Activated CD4-positive, alpha-beta memory T cell treated with anti-CD3 and anti-CD28 coated beads, Interleukin-2, amount 10 ng/mL, durations not matched to agents 7 days and 5 days (primary cell): ENCODE data around the gene CASKIN2. TPM values are rescaled to one million over a fixed set of nuclear protein-coding genes. Genes with fewer than 3 reads are reported as not detected.

Experiments used
- CTCF ChIA-PET: fragments of 350-600 bp; sonication (Branson Sonifier 250); formaldehyde crosslinking; loops from one replicate; lab custom pipeline; 2021; ENCODE audit warnings: antibody characterized with exemption, inconsistent platforms; lab: Charles Lee
- POLR2A ChIA-PET: fragments of 350-600 bp; sonication (Branson Sonifier 250); formaldehyde crosslinking; loops from one replicate; lab custom pipeline; 2021; ENCODE audit warnings: antibody characterized with exemption; lab: Charles Lee
- DNase-seq: peaks from one replicate; pipeline ENCODE4 v3.0.0-alpha.2; 2020
- H3K27ac Mint-ChIP-seq: one replicate; pipeline ENCODE4 v1.8.0; 2021; ENCODE audit warnings: mild to moderate bottlenecking, mixed read lengths
- H3K27me3 Mint-ChIP-seq: one replicate; pipeline ENCODE4 v1.8.0; 2021; ENCODE audit warnings: mixed read lengths
- H3K36me3 Mint-ChIP-seq: one replicate; pipeline ENCODE4 v1.8.0; 2021; ENCODE audit warnings: low read depth, mixed read lengths
- H3K4me1 Mint-ChIP-seq: one replicate; pipeline ENCODE4 v1.8.0; 2021; ENCODE audit warnings: mixed read lengths
- H3K4me3 Mint-ChIP-seq: one replicate; pipeline ENCODE4 v1.8.0; 2021; ENCODE audit warnings: mild to moderate bottlenecking, mixed read lengths
- H3K9me3 Mint-ChIP-seq: one replicate; pipeline ENCODE4 v1.8.0; 2021; ENCODE audit warnings: mixed read lengths
- total RNA-seq, 2 experiments: library from RNA; stranded (reverse); gene quantifications; one replicate each; pipeline ENCODE4 v1.2.3, GENCODE V29; 2021

CASKIN2 gene
- total RNA-seq, 2 experiments from 2014 or later = 1.5 to 1.9 TPM

DNA sequence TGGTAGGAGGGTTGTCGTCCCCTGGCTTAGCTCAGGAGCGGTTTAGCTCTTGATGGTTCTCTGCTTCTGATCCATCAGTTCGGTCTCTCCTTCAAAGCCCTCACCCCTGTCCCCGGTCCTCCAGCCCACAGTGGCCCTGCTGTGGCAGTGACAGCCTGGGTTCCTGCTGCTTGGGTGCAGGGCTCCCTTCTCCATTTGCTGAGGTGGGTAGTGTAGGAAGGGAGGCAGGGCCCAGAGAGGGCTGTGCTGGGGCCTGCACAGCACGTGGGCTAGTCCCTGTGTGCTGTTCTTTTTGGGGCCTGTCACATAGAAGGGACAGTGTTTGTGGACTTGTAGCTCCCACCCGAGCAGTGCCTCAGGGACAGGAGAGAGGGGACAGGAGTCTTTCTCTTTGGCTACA, 40.6 kb downstream of the CASKIN2 start:
- no peaks in the 10 kb centered on the region for H3K27me3 Mint-ChIP-seq
- no peak overlapping the region for H3K4me3 Mint-ChIP-seq
- DNase-seq = no peak
- CTCF ChIA-PET = no interaction called here
- no peaks in the 10 kb centered on the region for H3K9me3 Mint-ChIP-seq
- H3K4me1 Mint-ChIP-seq = no peaks in the 10 kb centered on the region
- POLR2A ChIA-PET = no interaction called here
- peaks cover 15% of the 10 kb centered on the region for H3K36me3 Mint-ChIP-seq
- no peak overlapping the region for H3K27ac Mint-ChIP-seq

GRCh38 chr17:75473246-75473645, 42.1 kb downstream of the CASKIN2 start:
- H3K4me1 Mint-ChIP-seq = no peaks in the 10 kb centered on the region
- DNase-seq = no peak
- no peak overlapping the region for H3K4me3 Mint-ChIP-seq
- CTCF ChIA-PET = no interaction called here
- H3K36me3 Mint-ChIP-seq = peaks cover 15% of the 10 kb centered on the region
- H3K27ac Mint-ChIP-seq = no peak overlapping the region
- POLR2A ChIA-PET = interaction anchor here (1.2 kb wide), 1 partner anchor 11 kb away, joined by 3 read pairs; no protein-coding TSS in a partner anchor
- no peaks in the 10 kb centered on the region for H3K27me3 Mint-ChIP-seq
- no peaks in the 10 kb centered on the region for H3K9me3 Mint-ChIP-seq

- Mint-ChIP-seq H3K27ac (no peak overlapping the region), H3K4me3 (no peak overlapping the region), H3K36me3 (peaks cover 15% of the 10 kb centered on the region), H3K27me3 (no peaks in the 10 kb centered on the region), H3K4me1 (no peaks in the 10 kb centered on the region), H3K9me3 (no peaks in the 10 kb centered on the region)
- ChIA-PET POLR2A (interaction anchor here (1.2 to 1.5 kb wide), 2 partner anchors 10 to 16 kb away, joined by 3 to 7 read pairs; partner anchors contain the start of gene TMEM94), CTCF (interaction anchor here (1.1 kb wide), 1 partner anchor 16 kb away, joined by 3 read pairs; the partner anchor contains the start of gene TMEM94)
- no peak for DNase-seq
Observed at GRCh38 chr17:75472119-75472518, 43.2 kb downstream of the CASKIN2 start.

DNA sequence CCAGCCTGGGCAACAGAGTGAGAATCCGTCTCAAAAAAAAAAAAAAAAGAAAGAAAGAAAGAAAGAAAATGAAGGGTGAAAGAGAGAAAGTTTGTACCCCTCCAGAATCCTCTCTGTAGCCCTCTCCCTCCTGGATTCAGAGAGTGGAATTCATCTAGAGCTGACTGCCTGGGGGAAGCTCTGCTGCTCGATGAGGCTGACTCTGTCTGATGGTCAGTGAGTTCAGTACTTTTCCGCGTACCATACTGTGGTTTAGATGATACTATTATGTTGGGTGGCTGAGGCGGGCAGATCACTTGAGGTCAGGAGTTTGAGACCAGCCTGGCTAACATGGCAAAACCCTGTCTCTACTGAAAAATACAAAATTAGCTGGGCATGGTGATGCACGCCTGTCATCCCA, 44.1 kb downstream of the CASKIN2 start:
- no peaks in the 10 kb centered on the region for H3K9me3 Mint-ChIP-seq
- no peak overlapping the region for H3K4me3 Mint-ChIP-seq
- CTCF ChIA-PET = interaction anchor here (0.7 to 1.1 kb wide), 2 partner anchors 15 to 417 kb away, joined by 3 read pairs; partner anchors contain the start of gene TMEM94
- peaks cover 15% of the 10 kb centered on the region for H3K36me3 Mint-ChIP-seq
- H3K4me1 Mint-ChIP-seq = no peaks in the 10 kb centered on the region
- POLR2A ChIA-PET = interaction anchor here (1.5 kb wide), 1 partner anchor 15 kb away, joined by 7 read pairs; the partner anchor contains the start of gene TMEM94
- no peak for DNase-seq
- H3K27ac Mint-ChIP-seq = no peak overlapping the region
- H3K27me3 Mint-ChIP-seq = no peaks in the 10 kb centered on the region

GRCh38 chr17:75468779-75469373, 46.5 kb downstream of the CASKIN2 start:
- ChIA-PET CTCF (no interaction called here), POLR2A (interaction anchor here (1.2 kb wide), 1 partner anchor 8 kb away, joined by 3 read pairs; no protein-coding TSS in a partner anchor)
- H3K4me3 Mint-ChIP-seq = no peak overlapping the region
- no peaks in the 10 kb centered on the region for H3K4me1 Mint-ChIP-seq
- H3K36me3 Mint-ChIP-seq = peaks cover 18% of the 10 kb centered on the region
- H3K9me3 Mint-ChIP-seq = no peaks in the 10 kb centered on the region
- no peak for DNase-seq
- H3K27me3 Mint-ChIP-seq = no peaks in the 10 kb centered on the region
- H3K27ac Mint-ChIP-seq = no peak overlapping the region

- no peak for DNase-seq
- H3K27me3 Mint-ChIP-seq = no peaks in the 10 kb centered on the region
- no peaks in the 10 kb centered on the region for H3K9me3 Mint-ChIP-seq
- peaks cover 18% of the 10 kb centered on the region for H3K36me3 Mint-ChIP-seq
- H3K4me1 Mint-ChIP-seq = no peaks in the 10 kb centered on the region
- no peak overlapping the region for H3K27ac Mint-ChIP-seq
- POLR2A ChIA-PET = interaction anchor here (1.2 kb wide), 1 partner anchor 9 kb away, joined by 3 read pairs; no protein-coding TSS in a partner anchor
- H3K4me3 Mint-ChIP-seq = no peak overlapping the region
- CTCF ChIA-PET = no interaction called here
Observed at GRCh38 chr17:75468291-75468754, 47.0 kb downstream of the CASKIN2 start.

DNA sequence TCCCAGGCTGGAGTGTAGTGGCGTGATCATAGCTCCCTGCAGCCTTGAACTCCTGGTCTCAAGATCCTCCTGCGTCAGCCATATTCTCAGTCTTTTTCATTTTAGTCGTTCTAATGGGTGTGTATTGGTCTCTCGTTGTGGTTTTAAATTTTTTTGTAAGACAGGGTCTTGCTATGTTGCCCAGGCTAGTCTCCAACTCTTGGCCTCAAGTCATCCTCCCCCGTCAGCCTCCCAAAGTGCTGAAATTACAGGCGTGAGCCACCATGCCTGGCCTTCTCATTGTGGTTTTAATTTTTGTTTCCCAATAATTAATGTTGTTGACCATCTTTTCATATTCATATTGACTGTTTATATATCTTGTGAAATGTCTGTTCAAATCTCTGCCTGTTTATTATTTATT, 50.3 kb downstream of the CASKIN2 start:
- H3K4me1 Mint-ChIP-seq = peaks cover under 1% of the 10 kb centered on the region
- H3K27ac Mint-ChIP-seq = no peak overlapping the region
- H3K27me3 Mint-ChIP-seq = no peaks in the 10 kb centered on the region
- no peak for DNase-seq
- peaks cover 3% of the 10 kb centered on the region for H3K36me3 Mint-ChIP-seq
- H3K4me3 Mint-ChIP-seq = no peak overlapping the region
- POLR2A ChIA-PET = no interaction called here
- CTCF ChIA-PET = interaction anchor here (0.6 to 1.1 kb wide), 3 partner anchors 9 to 674 kb away, joined by 3 to 4 read pairs (median 3); partner anchors contain the start of genes GRB2 and TMEM94
- no peaks in the 10 kb centered on the region for H3K9me3 Mint-ChIP-seq

DNA sequence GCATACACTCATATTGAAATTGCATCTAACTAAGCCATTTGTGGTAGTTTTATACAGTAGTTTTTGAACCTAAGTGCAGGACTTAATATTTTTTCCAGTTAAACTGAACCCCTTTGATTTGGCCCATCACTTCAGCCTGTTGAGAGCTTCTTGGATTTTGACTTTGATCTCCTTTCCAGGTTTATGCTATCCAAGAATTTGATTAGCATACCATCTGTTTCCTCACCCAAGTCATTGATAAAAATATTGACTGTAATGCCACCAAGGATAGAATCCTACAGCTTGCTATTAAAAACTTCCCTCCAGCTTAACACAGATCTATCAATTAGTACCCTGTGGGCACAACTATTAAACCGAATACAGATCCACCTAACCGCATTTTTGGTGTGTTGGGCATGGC, 51.7 kb downstream of the CASKIN2 start:
- ChIA-PET POLR2A (interaction anchor here (0.6 kb wide), 1 partner anchor 166 kb away, joined by 3 read pairs; no protein-coding TSS in a partner anchor), CTCF (no interaction called here)
- Mint-ChIP-seq H3K36me3 (peaks cover 3% of the 10 kb centered on the region), H3K4me1 (peaks cover 10% of the 10 kb centered on the region), H3K27me3 (no peaks in the 10 kb centered on the region), H3K27ac (no peak overlapping the region), H3K9me3 (no peaks in the 10 kb centered on the region), H3K4me3 (no peak overlapping the region)
- DNase-seq = no peak

- ChIA-PET CTCF (interaction anchor here (0.6 to 1.0 kb wide), 3 partner anchors 17 to 707 kb away, joined by 3 read pairs; no protein-coding TSS in a partner anchor), POLR2A (interaction anchor here (0.7 to 1.1 kb wide), 2 partner anchors 13 to 32 kb away, joined by 3 to 4 read pairs; no protein-coding TSS in a partner anchor)
- DNase-seq = no peak
- no peak overlapping the region for H3K4me3 Mint-ChIP-seq
- no peak overlapping the region for H3K27ac Mint-ChIP-seq
- no peaks in the 10 kb centered on the region for H3K27me3 Mint-ChIP-seq
- no peaks in the 10 kb centered on the region for H3K9me3 Mint-ChIP-seq
- H3K4me1 Mint-ChIP-seq = peaks cover 26% of the 10 kb centered on the region
- H3K36me3 Mint-ChIP-seq = no peaks in the 10 kb centered on the region
Observed at GRCh38 chr17:75460295-75460694, 55.0 kb downstream of the CASKIN2 start.

GRCh38 chr17:75459590-75460267, 55.6 kb downstream of the CASKIN2 start:
- no peak overlapping the region for H3K4me3 Mint-ChIP-seq
- POLR2A ChIA-PET = interaction anchor here (0.7 to 1.1 kb wide), 2 partner anchors 12 to 31 kb away, joined by 3 to 4 read pairs; no protein-coding TSS in a partner anchor
- DNase-seq = no peak
- H3K9me3 Mint-ChIP-seq = no peaks in the 10 kb centered on the region
- no peak overlapping the region for H3K27ac Mint-ChIP-seq
- CTCF ChIA-PET = interaction anchor here (0.6 to 1.0 kb wide), 3 partner anchors 18 to 706 kb away, joined by 3 read pairs; no protein-coding TSS in a partner anchor
- peaks cover 26% of the 10 kb centered on the region for H3K4me1 Mint-ChIP-seq
- H3K36me3 Mint-ChIP-seq = no peaks in the 10 kb centered on the region
- H3K27me3 Mint-ChIP-seq = no peaks in the 10 kb centered on the region

- CTCF ChIA-PET = interaction anchor here (0.6 to 0.8 kb wide), 2 partner anchors 230 to 294 kb away, joined by 3 read pairs; no protein-coding TSS in a partner anchor
- Mint-ChIP-seq H3K27me3 (no peaks in the 10 kb centered on the region), H3K27ac (no peak overlapping the region), H3K9me3 (no peaks in the 10 kb centered on the region), H3K4me3 (no peak overlapping the region), H3K36me3 (no peaks in the 10 kb centered on the region), H3K4me1 (peaks cover 30% of the 10 kb centered on the region)
- no peak for DNase-seq
- POLR2A ChIA-PET = interaction anchor here (1.1 kb wide), 1 partner anchor 11 kb away, joined by 4 read pairs; no protein-coding TSS in a partner anchor
Observed at GRCh38 chr17:75459246-75459589, 56.1 kb downstream of the CASKIN2 start.

GRCh38 chr17:75457047-75457654, 58.2 kb downstream of the CASKIN2 start:
- Mint-ChIP-seq H3K4me3 (peak overlapping the region; percentile 87), H3K9me3 (no peaks in the 10 kb centered on the region), H3K27ac (peak overlapping the region; percentile 72), H3K36me3 (no peaks in the 10 kb centered on the region), H3K4me1 (peaks cover 35% of the 10 kb centered on the region), H3K27me3 (no peaks in the 10 kb centered on the region)
- POLR2A ChIA-PET = interaction anchor here (0.7 to 2.5 kb wide), 21 partner anchors 9 to 584 kb away, joined by 3 to 13 read pairs (median 5); partner anchors contain the start of genes FDXR, GGA3, MIF4GD and MRPS7
- CTCF ChIA-PET = interaction anchor here (1.1 to 2.6 kb wide), 6 partner anchors 13 to 176 kb away, joined by 3 to 14 read pairs (median 5); partner anchors contain the start of genes LLGL2, SMIM5 and TSEN54
- DNase-seq = peak; percentile 19
